Activated CD4-positive, alpha-beta T cell treated with anti-CD3 and anti-CD28 coated beads, Interleukin-2, amount 10 ng/mL, durations not matched to agents 7 days and 5 days (primary cell): Measurements from ENCODE around the gene MINK1. TPM values are rescaled to one million over a fixed set of nuclear protein-coding genes. Genes with fewer than 3 reads are reported as not detected.
"Not testable (repeated sequence)": the region's sequence is repeated elsewhere in the genome, so short reads cannot be mapped to it uniquely, and the experiment has no call there.

ENCODE experiments used
- CTCF ChIA-PET: fragments of 350-600 bp; sonication (Branson Sonifier 250); formaldehyde crosslinking; loops from one replicate; lab custom pipeline; 2021; ENCODE audit warnings: antibody characterized with exemption; lab: Charles Lee
- POLR2A ChIA-PET: fragments of 350-600 bp; sonication (Branson Sonifier 250); formaldehyde crosslinking; loops from one replicate; lab custom pipeline; 2021; ENCODE audit warnings: antibody characterized with exemption; lab: Charles Lee
- DNase-seq: peaks from one replicate; pipeline ENCODE4 v3.0.0-alpha.2; 2020
- H3K27ac Mint-ChIP-seq: one replicate; pipeline ENCODE4 v1.8.0; 2021; ENCODE audit warnings: mild to moderate bottlenecking, moderate library complexity, mixed read lengths
- H3K27me3 Mint-ChIP-seq: one replicate; pipeline ENCODE4 v1.8.0; 2021; ENCODE audit warnings: mixed read lengths
- H3K36me3 Mint-ChIP-seq: one replicate; pipeline ENCODE4 v1.8.0; 2021; ENCODE audit warnings: low read depth, mixed read lengths
- H3K4me1 Mint-ChIP-seq: one replicate; pipeline ENCODE4 v1.8.0; 2021; ENCODE audit warnings: mixed read lengths
- H3K4me3 Mint-ChIP-seq: one replicate; pipeline ENCODE4 v1.8.0; 2021; ENCODE audit warnings: mild to moderate bottlenecking, moderate library complexity, mixed read lengths
- H3K9me3 Mint-ChIP-seq: one replicate; pipeline ENCODE4 v1.8.0; 2021; ENCODE audit warnings: mixed read lengths
- total RNA-seq, 2 experiments: library from RNA; stranded (reverse); gene quantifications; one replicate each; pipeline ENCODE4 v1.2.3, GENCODE V29; 2021

The MINK1 gene
- total RNA-seq, 2 experiments from 2014 or later: 112 to 133 TPM

- Mint-ChIP-seq H3K9me3 (peaks cover 2% of the 10 kb centered on the region), H3K27me3 (no peaks in the 10 kb centered on the region), H3K4me3 (no peak overlapping the region), H3K36me3 (peaks cover 2% of the 10 kb centered on the region), H3K27ac (no peak overlapping the region), H3K4me1 (no peaks in the 10 kb centered on the region)
- DNase-seq: no peak
- CTCF ChIA-PET: no interaction called here
- POLR2A ChIA-PET: no interaction called here
These were observed 16.3 kb upstream of the MINK1 start for GRCh38 chr17:4816826-4817225.

GRCh38 chr17:4818276-4818675 lies 14.9 kb upstream of the MINK1 start:
- Mint-ChIP-seq H3K36me3 (peaks cover 2% of the 10 kb centered on the region), H3K4me3 (no peak overlapping the region), H3K27ac (no peak overlapping the region), H3K27me3 (no peaks in the 10 kb centered on the region), H3K9me3 (peaks cover 2% of the 10 kb centered on the region), H3K4me1 (no peaks in the 10 kb centered on the region)
- POLR2A ChIA-PET: no interaction called here
- CTCF ChIA-PET: interaction anchor here (0.5 kb wide), 1 partner anchor 53 kb away, joined by 3 read pairs; no protein-coding TSS in a partner anchor
- no peak for DNase-seq

GRCh38 chr17:4822835-4823234 lies 10.3 kb upstream of the MINK1 start:
- no peaks in the 10 kb centered on the region for H3K4me1 Mint-ChIP-seq
- H3K36me3 Mint-ChIP-seq: no peaks in the 10 kb centered on the region
- H3K4me3 Mint-ChIP-seq: no peak overlapping the region
- no peak for DNase-seq
- CTCF ChIA-PET: interaction anchor here (2.1 kb wide), 1 partner anchor 33 kb away, joined by 6 read pairs; no protein-coding TSS in a partner anchor
- H3K27ac Mint-ChIP-seq: no peak overlapping the region
- H3K9me3 Mint-ChIP-seq: no peaks in the 10 kb centered on the region
- POLR2A ChIA-PET: no interaction called here
- H3K27me3 Mint-ChIP-seq: no peaks in the 10 kb centered on the region

DNA sequence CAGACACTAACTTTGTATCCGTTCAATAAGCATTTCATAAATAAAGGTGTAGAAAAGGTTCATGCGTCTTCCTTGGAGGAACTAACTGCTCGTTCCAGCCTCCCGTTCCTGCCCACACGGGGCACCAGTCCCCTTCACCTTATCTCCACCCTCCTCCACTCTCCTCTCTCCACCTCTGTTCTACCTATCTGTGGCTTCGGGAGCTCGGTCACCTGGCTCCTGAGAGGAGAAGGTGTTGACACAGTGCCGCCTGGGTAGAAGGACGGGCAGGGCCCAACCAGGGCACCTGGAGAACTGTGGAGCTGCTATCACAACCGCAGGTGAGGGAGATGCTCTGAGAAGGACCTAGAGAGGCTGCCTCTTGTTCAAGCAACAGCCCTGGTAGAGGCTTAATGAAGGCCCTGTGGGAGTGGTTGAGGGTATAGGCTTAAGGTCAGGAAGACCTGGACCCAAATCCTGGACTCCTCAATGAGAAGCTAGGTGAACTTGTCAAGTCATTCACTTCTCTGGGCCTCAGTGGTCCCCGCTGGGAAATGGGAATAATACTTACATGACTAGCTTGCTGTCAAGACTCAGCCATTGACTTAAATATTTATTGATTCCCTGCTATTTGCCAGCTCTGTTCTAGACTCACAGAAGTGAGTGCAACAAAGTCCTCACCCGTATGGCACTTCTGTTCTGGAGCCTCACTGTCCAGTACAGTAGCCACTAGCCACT lies 9.6 kb upstream of the MINK1 start:
- H3K27me3 Mint-ChIP-seq: no peaks in the 10 kb centered on the region
- H3K9me3 Mint-ChIP-seq: no peaks in the 10 kb centered on the region
- no peak overlapping the region for H3K4me3 Mint-ChIP-seq
- DNase-seq: no peak
- CTCF ChIA-PET: interaction anchor here (2.1 kb wide), 1 partner anchor 34 kb away, joined by 6 read pairs; no protein-coding TSS in a partner anchor
- H3K4me1 Mint-ChIP-seq: no peaks in the 10 kb centered on the region
- POLR2A ChIA-PET: no interaction called here
- H3K36me3 Mint-ChIP-seq: no peaks in the 10 kb centered on the region
- no peak overlapping the region for H3K27ac Mint-ChIP-seq

GRCh38 chr17:4827399-4827798 lies 5.7 kb upstream of the MINK1 start:
- CTCF ChIA-PET: interaction anchor here (1.9 kb wide), 1 partner anchor 23 kb away, joined by 5 read pairs; no protein-coding TSS in a partner anchor
- DNase-seq: no peak
- Mint-ChIP-seq H3K27me3 (peaks cover 4% of the 10 kb centered on the region), H3K27ac (no peak overlapping the region), H3K9me3 (no peaks in the 10 kb centered on the region), H3K36me3 (no peaks in the 10 kb centered on the region), H3K4me1 (peaks cover under 1% of the 10 kb centered on the region), H3K4me3 (no peak overlapping the region)
- POLR2A ChIA-PET: no interaction called here

- not testable (repeated sequence) for DNase-seq
These were observed 337 bp upstream of the MINK1 start for GRCh38 chr17:4832829-4833177.

DNA sequence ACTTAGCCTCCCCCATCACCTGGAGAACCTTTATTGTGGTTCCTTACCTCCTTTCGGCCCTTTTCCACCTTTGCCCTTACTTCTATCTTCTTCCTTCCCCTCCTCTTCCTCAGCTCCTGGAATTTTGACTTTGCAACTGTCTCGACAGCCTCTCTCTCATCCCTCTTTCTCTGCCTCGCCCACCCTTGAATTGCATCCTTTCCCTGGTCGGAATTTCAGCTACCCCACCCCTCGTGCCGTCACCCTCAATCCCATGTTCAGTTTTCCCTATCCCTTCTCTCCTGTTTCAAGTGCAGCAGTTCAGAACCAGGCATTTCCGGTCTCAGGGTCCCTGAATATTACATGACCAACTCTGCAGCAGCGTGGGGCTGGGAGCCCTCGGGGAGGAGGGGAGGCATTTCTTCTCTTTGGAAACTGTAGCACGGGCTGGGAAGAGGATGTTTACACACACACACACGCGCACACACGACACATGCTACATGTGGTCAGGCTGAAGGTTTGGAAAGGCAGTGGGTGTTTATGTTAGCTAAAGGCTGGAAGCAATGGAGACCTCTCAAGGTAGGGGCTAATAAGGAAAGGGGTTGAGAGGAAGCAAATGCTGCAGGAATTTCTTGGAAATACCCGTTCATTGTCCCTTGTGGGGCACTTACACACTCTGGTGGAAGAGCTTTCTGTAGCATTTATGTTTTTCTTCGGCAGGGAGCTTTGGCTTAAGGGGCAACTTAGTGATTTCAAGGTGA lies 971 bp downstream of the MINK1 start:
- peaks cover 16% of the 10 kb centered on the region for H3K36me3 Mint-ChIP-seq
- peak; percentile 15 for DNase-seq
- H3K27ac Mint-ChIP-seq: peak overlapping the region; percentile 90
- peaks cover 42% of the 10 kb centered on the region for H3K4me1 Mint-ChIP-seq
- H3K9me3 Mint-ChIP-seq: no peaks in the 10 kb centered on the region
- H3K4me3 Mint-ChIP-seq: peak overlapping the region; percentile 83
- CTCF ChIA-PET: no interaction called here
- POLR2A ChIA-PET: no interaction called here
- no peaks in the 10 kb centered on the region for H3K27me3 Mint-ChIP-seq

More at GRCh38 chr17:4832829-4833177, 337 bp upstream of the MINK1 start:
- H3K27me3 Mint-ChIP-seq, CTCF ChIA-PET, POLR2A ChIA-PET, H3K9me3 Mint-ChIP-seq: not testable (repeated sequence)
- Mint-ChIP-seq H3K36me3 (peaks cover 12% of the 10 kb centered on the region), H3K27ac (peak overlapping the region; percentile 91), H3K4me1 (peaks cover 38% of the 10 kb centered on the region), H3K4me3 (peak overlapping the region; percentile 86)

GRCh38 chr17:4834681-4835020 lies 1.5 kb downstream of the MINK1 start:
- Mint-ChIP-seq H3K36me3 (peaks cover 22% of the 10 kb centered on the region), H3K9me3 (no peaks in the 10 kb centered on the region), H3K27ac (peak overlapping the region; percentile 90), H3K4me3 (peak overlapping the region; percentile 83), H3K4me1 (peaks cover 47% of the 10 kb centered on the region), H3K27me3 (no peaks in the 10 kb centered on the region)
- POLR2A ChIA-PET: no interaction called here
- no peak for DNase-seq
- CTCF ChIA-PET: no interaction called here

DNA sequence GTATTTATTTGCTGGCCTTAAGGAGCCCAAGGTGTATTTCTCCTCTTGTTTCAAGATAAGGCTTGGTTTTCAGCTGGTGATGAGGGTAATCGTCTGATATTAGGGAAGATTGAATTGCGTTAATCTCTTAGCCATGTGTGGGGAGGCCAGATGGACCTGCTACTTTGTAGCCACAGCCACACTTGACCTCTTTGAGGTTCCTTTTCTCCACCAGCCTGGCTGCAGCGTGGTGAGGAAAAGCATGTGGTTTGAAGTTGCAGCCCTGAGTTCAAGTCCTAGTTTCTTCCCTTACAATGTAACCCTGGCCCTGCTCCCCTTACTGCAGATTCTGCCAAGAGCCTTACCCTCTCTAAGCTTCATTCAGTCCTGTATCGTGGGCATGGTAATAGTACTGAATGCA lies 3.1 kb downstream of the MINK1 start:
- CTCF ChIA-PET: interaction anchor here (2.4 kb wide), 1 partner anchor 12 kb away, joined by 10 read pairs; no protein-coding TSS in a partner anchor

GRCh38 chr17:4837471-4838308 lies 4.5 kb downstream of the MINK1 start:
- H3K27ac Mint-ChIP-seq: no peak overlapping the region
- peaks cover 66% of the 10 kb centered on the region for H3K4me1 Mint-ChIP-seq
- no peaks in the 10 kb centered on the region for H3K27me3 Mint-ChIP-seq
- H3K9me3 Mint-ChIP-seq: no peaks in the 10 kb centered on the region
- H3K36me3 Mint-ChIP-seq: peaks cover 26% of the 10 kb centered on the region
- POLR2A ChIA-PET: interaction anchor here (0.9 kb wide), 1 partner anchor 127 kb away, joined by 4 read pairs; the partner anchor contains the start of gene ARRB2
- CTCF ChIA-PET: interaction anchor here (0.5 to 2.4 kb wide), 6 partner anchors 8 to 29 kb away, joined by 3 to 10 read pairs (median 3); no protein-coding TSS in a partner anchor
- no peak overlapping the region for H3K4me3 Mint-ChIP-seq
- no peak for DNase-seq

More for the DNA sequence above, 3.1 kb downstream of the MINK1 start:
- Mint-ChIP-seq H3K4me3 (peak overlapping the region; percentile 83), H3K36me3 (peaks cover 26% of the 10 kb centered on the region), H3K27ac (peak overlapping the region; percentile 90), H3K4me1 (peaks cover 62% of the 10 kb centered on the region), H3K27me3 (no peaks in the 10 kb centered on the region), H3K9me3 (no peaks in the 10 kb centered on the region)
- POLR2A ChIA-PET: no interaction called here
- DNase-seq: no peak

DNA sequence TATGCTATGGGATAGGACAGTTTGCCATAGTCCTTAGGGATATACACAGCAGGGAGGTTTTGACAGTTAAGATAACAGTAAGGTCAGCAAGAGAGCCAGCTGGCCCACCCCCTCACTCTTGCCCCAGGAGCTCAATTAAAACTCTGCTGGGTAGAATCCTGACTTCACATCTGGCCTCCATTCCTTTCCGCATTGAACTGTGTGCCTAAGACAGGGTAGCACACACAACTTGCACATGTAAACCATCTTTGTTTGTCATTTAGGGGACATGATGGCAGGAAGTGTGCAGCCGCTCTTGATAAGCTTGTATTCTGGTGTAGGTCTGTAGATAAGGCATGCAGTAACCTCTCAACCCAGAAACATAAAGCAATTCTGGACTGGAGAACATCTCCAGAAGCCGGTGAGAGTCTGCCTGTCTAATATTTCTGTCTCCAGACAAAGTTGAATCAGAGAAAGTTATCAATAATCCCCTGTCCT lies 5.2 kb downstream of the MINK1 start:
- H3K27ac Mint-ChIP-seq: no peak overlapping the region
- POLR2A ChIA-PET: no interaction called here
- H3K4me1 Mint-ChIP-seq: peaks cover 63% of the 10 kb centered on the region
- H3K36me3 Mint-ChIP-seq: peaks cover 26% of the 10 kb centered on the region
- no peaks in the 10 kb centered on the region for H3K27me3 Mint-ChIP-seq
- no peak overlapping the region for H3K4me3 Mint-ChIP-seq
- DNase-seq: no peak
- CTCF ChIA-PET: interaction anchor here (0.7 to 2.4 kb wide), 5 partner anchors 10 to 30 kb away, joined by 3 to 10 read pairs (median 3); no protein-coding TSS in a partner anchor
- H3K9me3 Mint-ChIP-seq: no peaks in the 10 kb centered on the region

- no peaks in the 10 kb centered on the region for H3K27me3 Mint-ChIP-seq
- POLR2A ChIA-PET: no interaction called here
- H3K36me3 Mint-ChIP-seq: peaks cover 22% of the 10 kb centered on the region
- no peaks in the 10 kb centered on the region for H3K9me3 Mint-ChIP-seq
- peaks cover 58% of the 10 kb centered on the region for H3K4me1 Mint-ChIP-seq
- no peak overlapping the region for H3K27ac Mint-ChIP-seq
- CTCF ChIA-PET: no interaction called here
- H3K4me3 Mint-ChIP-seq: no peak overlapping the region
- DNase-seq: no peak
These were observed 6.1 kb downstream of the MINK1 start for GRCh38 chr17:4839221-4839620.
